OCI-LY1 (cell line): ENCODE measurements around the gene ZNF200.

Experiments
- H2AFZ ChIP-seq: fragments of 200-600 bp; sonication (generic), shearing (Covaris generic); 2 replicates; pipeline ENCODE4 v1.6.0; 2014; ENCODE audit warnings: antibody characterized with exemption, mild to moderate bottlenecking, low read length
- H3F3A ChIP-seq: fragments of 200-600 bp; sonication (generic), shearing (Covaris generic); 2 replicates; pipeline ENCODE4 v1.6.0; 2014; ENCODE audit warnings: mild to moderate bottlenecking, antibody characterized with exemption, low read length, moderate library complexity; ENCODE audit not compliant: insufficient read depth
- H3K27ac ChIP-seq: fragments of 200-600 bp; sonication (generic); 2 replicates; pipeline ENCODE4 v1.5.1; 2014; ENCODE audit warnings: low read length, mixed run types, mild to moderate bottlenecking, low read depth; ENCODE audit not compliant: poor library complexity, severe bottlenecking
- H3K27me3 ChIP-seq: fragments of 200-600 bp; sonication (generic); 2 replicates; pipeline ENCODE4 v1.6.0; 2014; ENCODE audit warnings: antibody characterized with exemption, mild to moderate bottlenecking, low read length, moderate library complexity; ENCODE audit not compliant: insufficient read depth
- H3K36me3 ChIP-seq: fragments of 200-600 bp; sonication (generic); 2 replicates; pipeline ENCODE4 v1.6.1; 2014; ENCODE audit warnings: mild to moderate bottlenecking, antibody characterized with exemption, low read length, moderate library complexity, mixed read lengths; ENCODE audit not compliant: insufficient read depth
- H3K4me1 ChIP-seq: fragments of 200-600 bp; sonication (generic); 2 replicates; pipeline ENCODE4 v1.5.1; 2014; ENCODE audit warnings: mild to moderate bottlenecking, low read length, moderate library complexity; ENCODE audit not compliant: insufficient read depth, severe bottlenecking
- H3K4me2 ChIP-seq: fragments of 200-600 bp; sonication (generic), shearing (Covaris generic); 2 replicates; pipeline ENCODE4 v1.6.1; 2014; ENCODE audit warnings: low read length
- H3K4me3 ChIP-seq: fragments of 200-600 bp; sonication (generic); 2 replicates; pipeline ENCODE4 v1.5.1; 2014; ENCODE audit warnings: low read length, low read depth, mild to moderate bottlenecking, mixed read lengths; ENCODE audit not compliant: poor library complexity, severe bottlenecking
- H3K79me2 ChIP-seq: fragments of 200-600 bp; shearing (Covaris generic); 2 replicates; pipeline ENCODE4 v1.6.1; 2016; ENCODE audit warnings: mixed run types, low read length, mixed read lengths; ENCODE audit not compliant: insufficient read depth
- H3K9ac ChIP-seq: fragments of 200-600 bp; sonication (generic), shearing (Covaris generic); 2 replicates; pipeline ENCODE4 v1.6.1; 2014; ENCODE audit warnings: mild to moderate bottlenecking, low read length, mixed read lengths
- H3K9me2 ChIP-seq: fragments of 200-600 bp; sonication (generic), shearing (Covaris generic); 2 replicates; pipeline ENCODE4 v1.6.1; 2014; ENCODE audit warnings: low read depth, mild to moderate bottlenecking, low read length, mixed read lengths
- H3K9me3 ChIP-seq: fragments of 200-600 bp; shearing (Covaris generic); 2 replicates; pipeline ENCODE4 v1.6.1; 2014; ENCODE audit warnings: low read length, mixed read lengths
- H4K20me1 ChIP-seq: fragments of 200-600 bp; sonication (generic), shearing (Covaris generic); 2 replicates; pipeline ENCODE4 v1.6.0; 2016; ENCODE audit warnings: mild to moderate bottlenecking, low read length; ENCODE audit not compliant: insufficient read depth
- EZH2 ChIP-seq: fragments of 200-600 bp; sonication (generic), shearing (Covaris generic); IDR thresholded peaks from 2 replicates; pipeline ENCODE4 v1.8.0; 2017; ENCODE audit warnings: borderline replicate concordance, mixed run types, mild to moderate bottlenecking, antibody characterized with exemption, low read length, moderate library complexity, mixed read lengths
- TF ChIP-seq, protein P1 (sequence below): fragments of 200-600 bp; sonication (generic), shearing (Covaris generic); IDR thresholded peaks from 2 replicates; pipeline ENCODE4 v1.5.1; 2017; ENCODE audit warnings: mild to moderate bottlenecking, antibody characterized with exemption, low read length, moderate library complexity, mixed read lengths

The ZNF200 gene

DNA sequence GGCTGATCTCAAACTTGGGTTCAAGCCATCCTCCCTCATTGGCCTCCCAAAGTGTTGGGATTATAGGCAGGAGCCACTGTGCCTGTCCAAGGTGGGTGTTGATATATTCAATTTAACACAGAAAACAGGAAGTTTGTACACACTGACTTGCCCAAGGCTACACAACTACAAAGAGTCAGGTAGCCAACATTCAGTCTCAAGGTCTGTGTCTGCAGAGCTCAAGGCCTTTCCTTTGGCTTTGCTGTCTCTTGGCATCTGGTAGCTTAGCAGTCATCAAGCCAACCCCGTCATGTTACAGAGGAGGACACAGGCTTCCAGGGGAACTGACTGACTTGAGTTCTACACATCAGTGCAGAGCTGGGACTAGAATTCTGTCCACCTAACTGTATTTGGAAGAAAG is 33.3 kb upstream of the ZNF200 start:
- no peak for TF ChIP-seq EZH2
- TF ChIP-seq, protein P1, sequence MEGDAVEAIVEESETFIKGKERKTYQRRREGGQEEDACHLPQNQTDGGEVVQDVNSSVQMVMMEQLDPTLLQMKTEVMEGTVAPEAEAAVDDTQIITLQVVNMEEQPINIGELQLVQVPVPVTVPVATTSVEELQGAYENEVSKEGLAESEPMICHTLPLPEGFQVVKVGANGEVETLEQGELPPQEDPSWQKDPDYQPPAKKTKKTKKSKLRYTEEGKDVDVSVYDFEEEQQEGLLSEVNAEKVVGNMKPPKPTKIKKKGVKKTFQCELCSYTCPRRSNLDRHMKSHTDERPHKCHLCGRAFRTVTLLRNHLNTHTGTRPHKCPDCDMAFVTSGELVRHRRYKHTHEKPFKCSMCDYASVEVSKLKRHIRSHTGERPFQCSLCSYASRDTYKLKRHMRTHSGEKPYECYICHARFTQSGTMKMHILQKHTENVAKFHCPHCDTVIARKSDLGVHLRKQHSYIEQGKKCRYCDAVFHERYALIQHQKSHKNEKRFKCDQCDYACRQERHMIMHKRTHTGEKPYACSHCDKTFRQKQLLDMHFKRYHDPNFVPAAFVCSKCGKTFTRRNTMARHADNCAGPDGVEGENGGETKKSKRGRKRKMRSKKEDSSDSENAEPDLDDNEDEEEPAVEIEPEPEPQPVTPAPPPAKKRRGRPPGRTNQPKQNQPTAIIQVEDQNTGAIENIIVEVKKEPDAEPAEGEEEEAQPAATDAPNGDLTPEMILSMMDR: no peak
- H3K36me3 ChIP-seq: 0 out of 2 replicates have a peak, but pooled peaks cover 5% of the 10 kb centered on the region
- no peaks in the 10 kb centered on the region for H3K79me2 ChIP-seq
- no peaks in the 10 kb centered on the region for H3K9me2 ChIP-seq
- H2AFZ ChIP-seq: no peak overlapping the region
- no peak overlapping the region for H3K9ac ChIP-seq
- H4K20me1 ChIP-seq: no peaks in the 10 kb centered on the region
- H3K27ac ChIP-seq: no peak overlapping the region
- no peaks in the 10 kb centered on the region for H3F3A ChIP-seq
- H3K4me3 ChIP-seq: no peak overlapping the region
- peaks cover 5% of the 10 kb centered on the region for H3K9me3 ChIP-seq
- H3K4me2 ChIP-seq: no peak overlapping the region
- peaks cover 17% of the 10 kb centered on the region for H3K4me1 ChIP-seq
- H3K27me3 ChIP-seq: no peaks in the 10 kb centered on the region

- Histone ChIP-seq H4K20me1 (no peaks in the 10 kb centered on the region), H2AFZ (no peak overlapping the region), H3K79me2 (no peaks in the 10 kb centered on the region), H3K4me1 (peaks cover 17% of the 10 kb centered on the region), H3K27ac (no peak overlapping the region), H3K4me3 (no peak overlapping the region), H3K27me3 (no peaks in the 10 kb centered on the region), H3F3A (no peaks in the 10 kb centered on the region), H3K4me2 (no peak overlapping the region), H3K9me2 (no peaks in the 10 kb centered on the region), H3K9me3 (peaks cover 5% of the 10 kb centered on the region), H3K36me3 (0 out of 2 replicates have a peak, but pooled peaks cover 5% of the 10 kb centered on the region), H3K9ac (no peak overlapping the region)
- TF ChIP-seq EZH2: no peak
- TF ChIP-seq, protein P1: peak; percentile 72
Measured at GRCh38 chr16:3266873-3267537, 32.0 kb upstream of the ZNF200 start.

DNA sequence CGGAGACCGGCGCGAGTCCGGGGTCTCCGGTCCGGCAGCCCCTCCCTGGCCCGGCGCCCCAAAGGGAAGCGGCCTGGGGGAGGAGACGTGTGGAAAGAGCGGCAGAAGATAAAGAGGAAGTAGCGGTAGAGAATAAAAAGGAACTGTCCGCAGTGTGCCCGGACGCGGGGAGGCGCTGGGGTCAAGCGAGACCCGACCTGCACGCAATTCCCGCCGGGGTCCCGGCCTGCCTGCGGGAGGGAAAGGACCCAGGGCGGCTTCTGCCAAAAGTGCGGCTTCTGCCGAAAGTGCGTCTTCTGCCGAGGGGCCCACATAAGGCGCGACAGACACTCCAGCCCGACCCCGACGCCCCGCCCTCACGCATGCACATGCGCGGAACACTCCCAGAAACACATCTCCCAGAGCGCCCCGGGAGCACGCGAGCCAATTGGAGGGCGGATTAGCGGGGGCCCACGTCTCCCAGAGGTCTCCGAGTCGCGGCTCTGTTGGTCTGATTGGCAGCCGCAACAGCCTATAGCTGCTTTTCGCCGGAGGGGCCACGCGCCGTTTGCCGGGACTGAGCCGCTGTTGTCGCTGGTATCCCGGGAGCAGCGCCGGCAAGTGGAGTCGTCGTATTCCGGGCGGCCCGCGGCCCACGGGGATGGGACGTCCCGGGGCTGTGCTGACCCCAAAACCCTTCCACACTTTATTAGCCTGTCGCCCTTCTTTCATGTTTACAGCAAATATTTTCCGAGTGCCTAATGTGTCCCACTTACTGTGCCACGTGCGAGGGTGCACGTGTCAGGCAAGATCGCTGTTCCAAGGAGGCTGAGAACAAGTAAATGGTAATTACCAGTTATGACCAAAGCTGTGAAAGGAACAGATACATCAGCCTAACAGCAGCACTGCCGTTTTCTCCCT is 29.4 kb upstream of the ZNF200 start:
- Histone ChIP-seq H3K27ac (peak overlapping the region; percentile 59), H3K9me2 (no peaks in the 10 kb centered on the region), H3K79me2 (no peaks in the 10 kb centered on the region), H2AFZ (peak overlapping the region; percentile 91; the same call in 1 of the 2 replicates), H4K20me1 (no peaks in the 10 kb centered on the region), H3F3A (no peaks in the 10 kb centered on the region), H3K4me2 (peak overlapping the region; percentile 96), H3K27me3 (no peaks in the 10 kb centered on the region), H3K36me3 (0 out of 2 replicates have a peak, but pooled peaks cover 5% of the 10 kb centered on the region), H3K4me3 (peak overlapping the region; percentile 87), H3K9me3 (peaks cover 5% of the 10 kb centered on the region), H3K9ac (peak overlapping the region; percentile 91), H3K4me1 (peaks cover 17% of the 10 kb centered on the region)
- TF ChIP-seq, protein P1: peak; percentile 33; the same call in 1 of the 2 replicates
- TF ChIP-seq EZH2: no peak
